ENCODE results near the gene TIPIN. TPM values are rescaled to one million over a fixed set of nuclear protein-coding genes. Genes with fewer than 3 reads are reported as not detected.

Gene TIPIN
- total and polyA plus RNA-seq, 2 of the 8 experiments (the other 6 are each of a cell fraction or from before 2014, with no cell fraction given): 8.5 to 24.7 TPM

DNA sequence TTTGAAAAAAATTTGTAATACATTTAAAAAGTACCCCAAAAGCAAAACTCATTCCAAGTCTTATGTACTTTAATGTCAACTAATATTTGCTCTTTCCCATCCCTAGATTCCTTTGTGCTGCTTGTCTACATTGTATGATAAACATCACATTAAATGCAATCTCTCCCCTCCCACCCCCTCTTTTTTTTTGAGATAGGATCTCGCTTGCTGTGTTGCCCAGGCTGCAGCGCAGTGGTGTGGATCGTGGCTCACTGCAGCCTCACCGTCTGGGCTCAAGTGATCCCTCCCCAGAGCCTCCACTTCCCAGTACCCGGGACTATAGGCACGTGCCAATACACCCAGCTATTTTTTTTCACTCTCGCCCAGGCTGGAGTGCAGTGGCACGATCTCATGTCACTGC lies 42.8 kb upstream of the TIPIN start:
- no peak overlapping the region for H2BK12ac ChIP-seq (ENCODE audit: low read depth, low read length)
- no peak overlapping the region for H3K23ac ChIP-seq (ENCODE audit: insufficient read length)
- H4K20me1 ChIP-seq (replicated peaks in 1 of 2; ENCODE audit: control insufficient read depth in 1 of 2, insufficient read depth in 2 of 2, low read length in 2 of 2): peaks cover 0 to 2% of the 10 kb centered on the region in 2 experiments
- no peaks in the 10 kb centered on the region for H3K27me3 ChIP-seq (replicated peaks in 1 of 4; ENCODE audit: control insufficient read depth in 3 of 4, extremely low read depth in 1 of 4, insufficient read depth in 3 of 4, low read length in 3 of 4)
- no peak overlapping the region for H2BK5ac ChIP-seq (ENCODE audit: low read depth, low read length)
- H3K4ac ChIP-seq (replicated peaks; ENCODE audit: insufficient read length, low read depth, low read length): no peak overlapping the region
- CTCF ChIA-PET (ENCODE audit: partially characterized antibody): interaction anchor here (3.0 to 3.3 kb wide), 2 partner anchors 12 to 98 kb away, joined by 15 to 18 read pairs; partner anchors contain the start of genes MAP2K1 and SNAPC5
- H3K9ac ChIP-seq (replicated peaks in 1 of 4; ENCODE audit: extremely low read depth in 1 of 4, low read depth in 3 of 4, low read length in 3 of 4): no peak overlapping the region
- no peak overlapping the region for H2BK15ac ChIP-seq (ENCODE audit: low read length)
- no peak overlapping the region for H2AK5ac ChIP-seq (ENCODE audit: low read depth, low read length)
- no peaks in the 10 kb centered on the region for H3K9me3 ChIP-seq (ENCODE audit: insufficient read depth in 2 of 2, low read depth in 1 of 2, low read length in 1 of 2)
- H4K5ac ChIP-seq (ENCODE audit: insufficient read length, low read depth, low read length): no peak overlapping the region
- TF ChIP-seq POLR2AphosphoS5 (IDR thresholded peaks at IDR 0.05; ENCODE audit: low read depth, low read length): no peak
- TF ChIP-seq BCL11A (IDR thresholded peaks at IDR 0.05; ENCODE audit: low read depth in 2 of 2, low read length in 2 of 2): no peak
- TF ChIP-seq, protein P1, sequence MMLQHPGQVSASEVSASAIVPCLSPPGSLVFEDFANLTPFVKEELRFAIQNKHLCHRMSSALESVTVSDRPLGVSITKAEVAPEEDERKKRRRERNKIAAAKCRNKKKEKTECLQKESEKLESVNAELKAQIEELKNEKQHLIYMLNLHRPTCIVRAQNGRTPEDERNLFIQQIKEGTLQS (IDR thresholded peaks at IDR 0.05; ENCODE audit: insufficient read depth, low read depth, low read length): no peak
- no peak for TF ChIP-seq SAP30 (IDR thresholded peaks at IDR 0.05; ENCODE audit: insufficient read depth, insufficient replicate concordance, low read length)
- no peak for TF ChIP-seq PHF8 (conservative IDR thresholded peaks at IDR 0.05; ENCODE audit: low read depth, low read length)
- TF ChIP-seq RBBP5 (IDR thresholded peaks at IDR 0.05; ENCODE audit: borderline replicate concordance, low read depth, low read length): no peak
- TF ChIP-seq RNF2 (IDR thresholded peaks at IDR 0.05; ENCODE audit: borderline replicate concordance, low read depth, low read length, missing control alignments, poor library complexity, severe bottlenecking): no peak
- TF ChIP-seq, protein P2, sequence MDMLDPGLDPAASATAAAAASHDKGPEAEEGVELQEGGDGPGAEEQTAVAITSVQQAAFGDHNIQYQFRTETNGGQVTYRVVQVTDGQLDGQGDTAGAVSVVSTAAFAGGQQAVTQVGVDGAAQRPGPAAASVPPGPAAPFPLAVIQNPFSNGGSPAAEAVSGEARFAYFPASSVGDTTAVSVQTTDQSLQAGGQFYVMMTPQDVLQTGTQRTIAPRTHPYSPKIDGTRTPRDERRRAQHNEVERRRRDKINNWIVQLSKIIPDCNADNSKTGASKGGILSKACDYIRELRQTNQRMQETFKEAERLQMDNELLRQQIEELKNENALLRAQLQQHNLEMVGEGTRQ (IDR thresholded peaks at IDR 0.05; ENCODE audit: low read length): no peak
- no peak for TF ChIP-seq ZNF274 (IDR thresholded peaks at IDR 0.05; ENCODE audit: borderline replicate concordance, extremely low read depth, low read length)
- no peak for TF ChIP-seq RXRA (IDR thresholded peaks at IDR 0.05; ENCODE audit: insufficient read depth, low read depth, low read length)
- no peak for TF ChIP-seq BRCA1 (IDR thresholded peaks at IDR 0.05; ENCODE audit: low read depth, low read length)
- H3K4me3 ChIP-seq (ENCODE audit: extremely low read depth in 1 of 4, insufficient read depth in 2 of 4, low read depth in 3 of 4, low read length in 4 of 4): no peak overlapping the region
- H2BK20ac ChIP-seq (ENCODE audit: low read length): no peak overlapping the region
- H3K18ac ChIP-seq (ENCODE audit: extremely low read depth, low read length): no peak overlapping the region
- no peaks in the 10 kb centered on the region for H3K23me2 ChIP-seq (ENCODE audit: low read depth, low read length)
- no peak overlapping the region for H4K91ac ChIP-seq (replicated peaks; ENCODE audit: insufficient read length, low read length)
- no peak overlapping the region for H2BK120ac ChIP-seq (replicated peaks; ENCODE audit: low read depth, low read length)
- peaks cover 6% of the 10 kb centered on the region for H3K79me1 ChIP-seq (ENCODE audit: low read depth, low read length)
- DNase-seq (ENCODE audit: low read depth in 1 of 2, low spot score in 2 of 2) (no peak), FAIRE-seq (no peak)
- 91% methylated on average over 8 of the region's 8 CpGs; no CpG with 5 or more reads in 1 of the 2 experiments for WGBS, 2 experiments (ENCODE audit: extremely low coverage in 1 of 2, insufficient coverage in 1 of 2, insufficient read length in 1 of 2, insufficient replicate concordance in 2 of 2, low coverage in 1 of 2, low lambda C conversion rate in 2 of 2, missing lambda C conversion rate in 1 of 2)
- H3K79me2 ChIP-seq (ENCODE audit: control insufficient read depth in 1 of 2, insufficient read depth in 2 of 2, low read length in 2 of 2): peaks cover 7 to 91% of the 10 kb centered on the region in 2 experiments
- POLR2A ChIA-PET (ENCODE audit: partially characterized antibody): interaction anchor here (7.9 kb wide), 1 partner anchor 100 kb away, joined by 64 read pairs; the partner anchor contains the start of gene SNAPC5
- H3K27ac ChIP-seq (ENCODE audit: low read depth, low read length): no peak overlapping the region
- peak overlapping the region; percentile 14; the same call in 1 of the 2 replicates for H4K8ac ChIP-seq (ENCODE audit: extremely low read depth, insufficient read depth, low read length)
- no peak overlapping the region for H3K56ac ChIP-seq (replicated peaks; ENCODE audit: insufficient read length, low read depth, low read length)
- H2AFZ ChIP-seq (ENCODE audit: low read length): no peak overlapping the region
- no peak overlapping the region for H3K14ac ChIP-seq (ENCODE audit: insufficient read length)
- peaks cover 0 to 11% (median 4%) of the 10 kb centered on the region in 4 experiments; a peak in 5 of 7 replicates for H3K4me1 ChIP-seq (replicated peaks in 1 of 4; ENCODE audit: control insufficient read depth in 3 of 4, insufficient read depth in 4 of 4, low read length in 3 of 4)
- H3K36me3 ChIP-seq (ENCODE audit: control insufficient read depth in 2 of 4, insufficient read depth in 4 of 4, low read length in 3 of 4): peaks cover 0 to 5% (median 0%) of the 10 kb centered on the region in 4 experiments; a peak in 1 of 8 replicates
- H3K4me2 ChIP-seq (ENCODE audit: insufficient read depth in 1 of 2, low read depth in 2 of 2, low read length in 2 of 2): no peak overlapping the region
